NOMO-1 treated with DMSO at 0.1 percent for 48 hours (cell line): Measurements from ENCODE around the gene MKLN1.
A peak's percentile ranks its signal among the peaks of the same experiment; 100 is the strongest.

Experiments
- DNase-seq: peaks from one replicate; lab custom pipeline; 2025; ENCODE audit not compliant: unreplicated experiment; lab: John Stamatoyannopoulos, UW

MKLN1 gene

DNA sequence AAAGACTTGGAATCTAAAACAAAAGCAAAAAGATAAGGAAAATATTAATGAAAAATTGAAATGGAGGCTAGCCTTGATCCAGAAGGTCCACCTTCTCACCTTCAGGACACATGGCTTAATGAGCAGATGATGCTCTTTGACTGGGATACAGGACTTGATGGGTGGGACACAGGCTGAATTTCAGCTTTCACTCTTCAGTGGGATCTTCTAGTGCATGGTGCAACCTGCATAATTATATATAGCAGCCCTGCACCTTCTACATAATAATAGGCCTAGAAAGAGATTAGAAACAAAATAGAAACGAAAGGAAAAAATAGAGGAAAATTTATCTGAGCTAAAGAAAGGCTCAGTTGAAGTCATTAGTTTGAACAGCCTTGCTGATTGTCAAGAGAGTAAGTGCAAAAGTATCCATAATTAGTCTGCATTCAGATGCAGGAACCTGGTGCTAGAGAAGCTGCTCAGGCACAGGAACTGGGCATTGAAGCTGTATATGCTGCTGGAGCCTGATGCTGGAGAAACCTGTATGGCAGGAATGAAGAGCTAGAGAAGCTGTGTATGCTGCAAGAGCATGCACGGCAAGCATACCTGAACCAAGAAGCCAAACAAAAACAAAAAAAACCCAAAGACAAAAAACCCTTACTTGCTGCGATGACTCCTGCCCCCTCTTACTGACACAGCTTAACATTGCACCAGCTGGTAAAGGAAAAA lies 19.4 kb downstream of the MKLN1 start:
- no peak for DNase-seq

DNA sequence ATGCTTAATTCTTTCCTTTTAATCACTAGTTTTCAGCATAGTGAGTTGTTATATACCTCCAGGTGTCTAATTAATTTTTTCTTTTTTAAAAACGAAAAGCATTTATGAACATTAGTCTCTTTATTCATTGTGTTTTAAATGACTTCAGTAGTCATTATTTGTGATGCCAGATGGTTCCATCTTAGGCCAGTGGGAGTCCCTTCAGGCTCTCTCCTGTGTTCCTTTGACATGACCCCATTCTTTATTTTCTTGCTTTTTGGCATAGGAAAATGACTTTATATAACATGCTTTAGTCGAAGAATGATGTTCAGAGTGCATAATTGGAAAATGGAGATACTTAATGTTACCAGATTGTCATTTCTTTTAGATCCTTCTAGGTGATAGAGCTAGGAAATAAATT lies 24.4 kb downstream of the MKLN1 start:
- no peak for DNase-seq

GRCh38 chr7:131354390-131354789 lies 26.7 kb downstream of the MKLN1 start:
- DNase-seq: no peak

DNA sequence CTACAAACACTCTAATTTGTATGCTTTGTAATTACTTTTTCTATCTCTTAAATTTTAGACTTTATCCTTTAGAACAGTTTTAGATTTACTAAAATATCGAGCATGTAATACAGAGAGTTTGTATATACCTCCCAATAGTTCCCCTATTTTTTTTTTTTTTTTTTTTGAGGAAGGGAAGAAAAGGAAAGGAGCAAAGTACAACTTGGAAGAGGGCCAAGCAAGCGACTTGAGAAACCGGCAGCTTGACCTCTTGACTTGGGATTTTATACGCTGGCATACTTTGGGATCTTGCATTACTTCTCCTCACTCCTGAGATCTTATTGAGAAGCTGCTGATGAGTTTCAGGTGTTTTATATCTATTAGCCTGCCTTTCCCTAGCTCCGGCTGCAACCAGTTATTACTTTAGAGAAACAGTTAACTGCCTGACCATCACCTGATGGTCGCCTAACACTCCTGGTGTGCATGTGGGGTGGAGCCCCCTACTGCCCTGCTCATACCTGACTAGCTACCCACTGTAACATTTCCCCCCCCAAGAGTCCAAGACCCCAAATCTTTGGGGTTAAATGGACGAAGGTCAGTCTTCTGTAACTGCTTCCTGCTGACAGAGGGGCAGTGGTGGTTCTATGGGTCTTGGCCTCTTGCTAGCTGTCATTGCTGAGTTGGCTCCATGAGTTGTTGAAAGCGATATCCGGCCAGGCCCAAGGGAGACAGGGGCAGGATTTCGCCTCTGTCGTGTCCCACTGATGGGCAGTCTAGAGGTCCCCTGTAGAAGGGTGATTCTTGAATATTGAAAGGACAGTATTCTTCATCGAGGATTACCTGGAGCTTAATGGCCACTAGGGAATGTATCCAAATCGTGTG lies 28.5 kb downstream of the MKLN1 start:
- DNase-seq: no peak

- DNase-seq: no peak
Observed at GRCh38 chr7:131357282-131357880, 29.7 kb downstream of the MKLN1 start.

DNA sequence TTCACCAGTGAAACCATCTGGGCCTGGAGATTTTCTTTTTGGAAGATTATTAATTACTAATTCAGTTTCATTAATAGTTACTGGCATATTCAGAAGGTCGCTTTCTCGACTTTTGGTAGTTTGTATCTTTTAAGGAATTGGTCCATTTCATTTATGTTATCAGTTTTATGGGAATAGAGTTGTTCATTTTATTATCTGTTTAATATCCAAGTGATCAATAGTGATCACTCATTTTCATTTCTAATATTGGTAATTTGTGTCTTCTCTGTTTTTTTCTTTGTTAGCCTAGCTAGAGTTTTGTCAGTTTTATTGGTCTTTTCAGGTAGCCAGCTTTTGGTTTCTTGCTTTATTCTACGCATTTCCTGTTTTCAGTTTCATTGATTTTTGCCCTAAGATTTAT lies 31.0 kb downstream of the MKLN1 start:
- DNase-seq: no peak

GRCh38 chr7:131359136-131359776 lies 31.6 kb downstream of the MKLN1 start:
- DNase-seq: no peak

DNA sequence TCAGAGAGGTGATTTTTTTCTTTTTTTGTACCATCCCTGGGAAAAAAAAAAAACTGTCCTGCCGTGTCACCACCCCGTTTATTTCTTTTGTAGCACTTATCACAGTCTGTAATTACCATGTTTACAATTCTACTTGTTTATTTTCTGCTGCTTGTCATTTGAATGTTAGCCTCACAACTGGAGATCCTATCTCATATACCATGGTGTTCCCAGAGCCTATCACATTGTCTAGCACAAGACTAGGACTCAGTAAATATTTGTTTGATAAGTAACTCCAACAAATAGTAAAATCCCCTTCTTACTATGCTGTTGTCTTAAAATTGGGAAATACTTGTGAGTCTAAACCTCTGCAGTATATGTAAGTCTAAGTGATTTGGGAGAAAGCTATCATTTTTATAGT lies 36.0 kb downstream of the MKLN1 start:
- DNase-seq: no peak

GRCh38 chr7:131364767-131365344 lies 37.2 kb downstream of the MKLN1 start:
- no peak for DNase-seq

DNA sequence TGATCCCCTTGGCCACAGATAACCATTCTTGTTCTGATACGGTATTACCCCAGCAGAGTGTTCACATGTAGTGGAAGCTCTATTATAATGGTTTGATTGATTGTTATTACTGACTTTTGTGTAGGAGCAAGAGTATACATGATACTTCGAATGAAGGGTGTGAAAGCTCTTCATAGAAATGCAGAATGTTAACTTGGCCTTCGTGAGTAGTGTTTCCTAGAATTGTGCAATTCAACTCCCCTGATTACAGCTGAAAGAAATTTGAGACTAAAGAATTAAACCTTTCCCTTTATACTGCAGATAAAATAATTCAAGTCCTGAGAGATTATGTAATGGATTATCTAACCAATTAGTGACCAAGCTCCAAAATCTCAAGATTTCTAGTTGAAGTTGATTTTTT lies 38.2 kb downstream of the MKLN1 start:
- no peak for DNase-seq

DNA sequence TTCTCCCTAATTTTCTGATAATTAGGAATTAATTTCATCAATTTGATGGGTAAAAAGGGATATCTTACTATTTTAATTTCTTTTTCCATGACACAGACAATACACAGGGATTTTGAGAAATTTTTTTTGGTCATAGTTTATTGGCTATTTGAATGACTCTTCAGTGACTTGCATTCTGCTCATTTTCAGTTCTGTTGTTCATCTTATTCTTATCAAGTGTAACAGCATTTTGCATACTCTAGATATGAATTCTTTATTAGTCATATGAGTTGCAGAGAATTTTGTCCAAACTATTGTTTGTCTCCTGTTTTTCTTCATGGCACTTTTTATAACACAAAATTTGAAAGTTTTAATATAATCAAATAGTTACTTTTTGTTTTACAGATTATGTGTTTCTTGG lies 41.7 kb downstream of the MKLN1 start:
- no peak for DNase-seq

DNA sequence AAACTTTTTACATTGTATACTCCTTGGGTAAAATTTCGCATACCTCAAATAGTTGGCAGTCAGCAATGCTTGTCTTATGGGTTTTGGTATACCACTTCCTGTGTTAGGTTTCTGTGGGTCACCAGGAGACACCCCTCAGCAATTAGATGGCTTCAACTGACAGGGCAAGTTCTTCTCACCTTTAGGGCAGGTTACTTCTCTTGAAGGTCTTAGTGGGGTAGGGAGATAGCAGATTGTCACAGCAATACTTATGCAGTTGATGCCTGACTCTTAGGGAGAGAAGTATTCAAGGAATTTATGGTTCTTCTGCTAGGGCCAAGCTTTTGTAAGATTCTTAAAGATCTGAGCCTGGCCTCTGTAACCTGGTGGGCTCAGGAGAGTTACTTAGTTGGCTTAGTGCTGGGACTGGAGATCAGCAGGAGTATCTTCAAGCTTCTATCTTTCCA lies 42.9 kb downstream of the MKLN1 start:
- DNase-seq: no peak

DNA sequence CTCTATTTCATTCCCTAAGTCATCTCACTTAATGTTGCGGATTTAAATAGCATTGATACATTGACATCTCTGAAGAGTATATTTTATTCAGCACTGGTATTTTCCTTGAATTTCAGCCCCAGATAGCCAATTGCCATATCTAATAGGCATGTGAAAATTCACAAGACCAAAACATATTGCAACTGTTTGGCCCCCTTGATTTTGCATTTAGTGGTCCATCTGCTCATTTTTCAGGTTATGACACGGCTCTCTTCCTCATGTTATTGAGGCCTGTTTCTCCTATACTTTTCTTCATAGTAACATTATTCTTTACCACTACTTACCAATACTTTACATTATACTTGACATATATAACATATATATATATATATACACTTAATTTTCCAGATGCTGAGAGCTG lies 43.7 kb downstream of the MKLN1 start:
- no peak for DNase-seq

- no peak for DNase-seq
Observed at GRCh38 chr7:131372554-131372953, 44.9 kb downstream of the MKLN1 start.

GRCh38 chr7:131374821-131375220 lies 47.1 kb downstream of the MKLN1 start:
- DNase-seq: no peak

DNA sequence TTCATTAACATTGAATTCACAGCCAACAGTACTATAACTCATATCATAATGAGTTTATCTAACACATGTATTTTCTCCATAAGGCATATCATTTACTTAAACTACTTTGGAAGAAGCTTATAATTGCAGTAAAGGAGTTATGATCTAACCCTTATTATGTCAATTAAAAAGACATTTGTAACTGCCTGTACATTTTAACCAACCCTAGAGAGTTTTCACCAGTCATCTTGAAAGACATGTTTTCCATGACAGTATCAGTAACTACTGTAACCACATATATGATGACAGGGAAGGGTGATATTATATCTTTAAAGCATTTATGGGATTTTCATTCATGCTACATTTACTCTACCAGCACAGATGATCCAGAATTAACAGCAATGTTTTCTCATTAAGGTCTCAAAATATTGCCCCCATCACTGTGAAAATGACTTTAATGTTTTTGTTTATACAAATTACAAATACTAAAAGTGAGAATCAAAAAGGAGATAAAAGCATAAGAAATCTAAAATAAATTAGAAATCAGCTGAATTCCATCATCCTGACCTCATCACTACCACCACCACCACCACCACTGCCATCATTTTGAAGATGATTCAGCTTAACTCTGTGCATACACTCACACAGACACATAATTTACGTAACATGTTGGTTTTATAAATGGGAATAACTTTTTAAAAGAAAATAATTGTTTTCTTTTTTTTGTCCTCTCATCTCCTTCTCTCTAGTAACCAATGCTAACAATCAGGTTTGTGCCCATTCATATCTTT lies 53.6 kb downstream of the MKLN1 start:
- DNase-seq: no peak

- peak; percentile 22 for DNase-seq
Observed at GRCh38 chr7:131383417-131384285, 56.0 kb downstream of the MKLN1 start.

DNA sequence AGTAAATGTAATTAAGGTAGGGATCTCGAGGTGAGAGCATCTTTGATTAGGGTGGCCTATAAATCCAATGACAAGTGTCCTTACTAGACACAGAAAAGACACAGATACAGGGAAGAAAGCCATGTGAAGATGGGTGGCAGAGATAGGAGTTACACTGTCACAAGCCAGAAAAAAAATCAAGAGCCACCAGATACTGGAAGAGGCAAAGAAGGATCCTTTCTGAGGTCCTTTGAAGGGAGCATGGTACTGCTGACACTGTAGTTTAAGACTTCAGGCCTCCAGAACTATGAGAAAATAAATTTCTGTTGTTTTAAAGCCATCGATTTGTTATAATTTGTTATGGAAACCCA lies 56.6 kb downstream of the MKLN1 start:
- DNase-seq: no peak

DNA sequence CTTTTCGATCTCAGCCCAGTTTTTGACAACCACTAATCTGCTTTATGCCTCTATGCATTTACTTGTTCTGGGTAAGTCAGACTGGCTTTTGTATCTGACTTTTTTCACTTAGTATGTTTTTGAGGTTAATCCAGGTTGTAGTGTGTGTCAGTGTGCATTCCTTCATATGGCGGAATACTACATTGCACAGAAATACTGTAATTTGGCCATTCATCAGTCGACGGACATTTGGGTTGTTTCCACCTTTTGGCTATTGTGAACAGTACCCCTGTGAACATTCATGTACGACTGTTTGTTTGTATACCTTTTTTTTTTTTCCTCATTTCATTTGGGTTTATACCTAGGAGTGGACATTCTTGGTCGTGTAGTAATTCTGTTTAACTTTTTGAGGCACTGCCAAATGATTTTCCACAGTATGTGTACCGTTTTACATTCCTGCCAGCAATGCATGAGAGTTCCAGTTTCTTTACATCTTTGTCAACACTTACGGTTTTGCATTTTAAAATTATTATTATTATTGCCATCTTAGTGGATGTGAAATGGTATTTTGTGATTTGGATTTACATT lies 57.4 kb downstream of the MKLN1 start:
- no peak for DNase-seq
